ENCODE data around the gene HARBI1.

The HARBI1 gene

GRCh38 chr11:46555267-46556054 is 61.6 kb downstream of the HARBI1 start:
- Histone ChIP-seq H3F3A (ENCODE audit: low read depth) (no peaks in the 10 kb centered on the region), H3K9ac (ENCODE audit: low read depth, low read length, poor library complexity, severe bottlenecking) (no peak overlapping the region), H3K79me2 (ENCODE audit: insufficient read depth, low read length) (peaks cover 93% of the 10 kb centered on the region), H3K4me1 (ENCODE audit: insufficient read depth, low read length, poor library complexity, severe bottlenecking) (peaks cover 36% of the 10 kb centered on the region), H4K20me1 (ENCODE audit: insufficient read depth, low read length, poor library complexity, severe bottlenecking) (peaks cover 27% of the 10 kb centered on the region), H3K27me3 (ENCODE audit: insufficient read depth, low read length, poor library complexity, severe bottlenecking) (no peaks in the 10 kb centered on the region), H3K4me2 (ENCODE audit: low read depth, low read length, poor library complexity, severe bottlenecking) (peak overlapping the region; percentile 9), H3K4me3 (ENCODE audit: low read length, poor library complexity, severe bottlenecking) (no peak overlapping the region), H3K36me3 (ENCODE audit: insufficient read depth, low read length) (no peaks in the 10 kb centered on the region), H3K9me3 (ENCODE audit: insufficient read depth, low read depth, low read length) (no peaks in the 10 kb centered on the region), H2AFZ (ENCODE audit: low read length) (no peak overlapping the region), H3K9me2 (replicated peaks; ENCODE audit: low read depth, low read length) (no peaks in the 10 kb centered on the region)
- TF ChIP-seq CTCF (conservative IDR thresholded peaks at IDR 0.05; ENCODE audit: low read length) (no peak), EZH2phosphoT487 (IDR thresholded peaks at IDR 0.05; ENCODE audit: borderline replicate concordance) (no peak)

- no peaks in the 10 kb centered on the region for H3K9me2 ChIP-seq (replicated peaks; ENCODE audit: low read depth, low read length)
- peaks cover 26% of the 10 kb centered on the region for H3K4me1 ChIP-seq (ENCODE audit: insufficient read depth, low read length, poor library complexity, severe bottlenecking)
- no peaks in the 10 kb centered on the region for H3K36me3 ChIP-seq (ENCODE audit: insufficient read depth, low read length)
- no peak overlapping the region for H3K9ac ChIP-seq (ENCODE audit: low read depth, low read length, poor library complexity, severe bottlenecking)
- peaks cover 24% of the 10 kb centered on the region for H4K20me1 ChIP-seq (ENCODE audit: insufficient read depth, low read length, poor library complexity, severe bottlenecking)
- TF ChIP-seq CTCF (conservative IDR thresholded peaks at IDR 0.05; ENCODE audit: low read length), result no peak
- TF ChIP-seq EZH2phosphoT487 (IDR thresholded peaks at IDR 0.05; ENCODE audit: borderline replicate concordance), result no peak
- H3K9me3 ChIP-seq (ENCODE audit: insufficient read depth, low read depth, low read length), result no peaks in the 10 kb centered on the region
- H3K27me3 ChIP-seq (ENCODE audit: insufficient read depth, low read length, poor library complexity, severe bottlenecking), result no peaks in the 10 kb centered on the region
- peak overlapping the region; percentile 36 for H3K4me3 ChIP-seq (ENCODE audit: low read length, poor library complexity, severe bottlenecking)
- H2AFZ ChIP-seq (ENCODE audit: low read length), result no peak overlapping the region
- peak overlapping the region; percentile 29 for H3K4me2 ChIP-seq (ENCODE audit: low read depth, low read length, poor library complexity, severe bottlenecking)
- no peaks in the 10 kb centered on the region for H3F3A ChIP-seq (ENCODE audit: low read depth)
- H3K79me2 ChIP-seq (ENCODE audit: insufficient read depth, low read length), result peaks cover 94% of the 10 kb centered on the region
These were observed 62.5 kb downstream of the HARBI1 start for GRCh38 chr11:46554213-46555147.

- H3K4me2 ChIP-seq (ENCODE audit: low read depth, low read length, poor library complexity, severe bottlenecking), result peak overlapping the region; percentile 29
- H3K9ac ChIP-seq (ENCODE audit: low read depth, low read length, poor library complexity, severe bottlenecking), result no peak overlapping the region
- no peaks in the 10 kb centered on the region for H3K9me3 ChIP-seq (ENCODE audit: insufficient read depth, low read depth, low read length)
- H3K4me3 ChIP-seq (ENCODE audit: low read length, poor library complexity, severe bottlenecking), result peak overlapping the region; percentile 36
- no peaks in the 10 kb centered on the region for H3K36me3 ChIP-seq (ENCODE audit: insufficient read depth, low read length)
- H3K79me2 ChIP-seq (ENCODE audit: insufficient read depth, low read length), result peaks cover 94% of the 10 kb centered on the region
- H3K27me3 ChIP-seq (ENCODE audit: insufficient read depth, low read length, poor library complexity, severe bottlenecking), result no peaks in the 10 kb centered on the region
- no peaks in the 10 kb centered on the region for H3F3A ChIP-seq (ENCODE audit: low read depth)
- no peak for TF ChIP-seq EZH2phosphoT487 (IDR thresholded peaks at IDR 0.05; ENCODE audit: borderline replicate concordance)
- no peak for TF ChIP-seq CTCF (conservative IDR thresholded peaks at IDR 0.05; ENCODE audit: low read length)
- H2AFZ ChIP-seq (ENCODE audit: low read length), result no peak overlapping the region
- H3K4me1 ChIP-seq (ENCODE audit: insufficient read depth, low read length, poor library complexity, severe bottlenecking), result peaks cover 25% of the 10 kb centered on the region
- peaks cover 31% of the 10 kb centered on the region for H4K20me1 ChIP-seq (ENCODE audit: insufficient read depth, low read length, poor library complexity, severe bottlenecking)
- no peaks in the 10 kb centered on the region for H3K9me2 ChIP-seq (replicated peaks; ENCODE audit: low read depth, low read length)
These were observed 63.2 kb downstream of the HARBI1 start for GRCh38 chr11:46553814-46554212.
